Calu3 (cell line): ENCODE results near the gene CTF1. TPM values are rescaled to one million over a fixed set of nuclear protein-coding genes. Genes with fewer than 3 reads are reported as not detected.

Source experiments
- BruUV-seq: library from RNA; stranded (reverse); fragments of 400-500 nt; replicated peaks from 2 replicates; lab custom pipeline; 2021; lab: Mats Ljungman, UMichigan
- CTCF ChIA-PET: fragments of 300-600 bp; sonication (Branson Sonifier 250); formaldehyde crosslinking; loops from one replicate; lab custom pipeline; 2022; ENCODE audit warnings: antibody characterized with exemption; lab: Charles Lee
- DNase-seq: peaks from one replicate; pipeline ENCODE4 v3.0.0; 2022
- H3K27ac Mint-ChIP-seq: one replicate; pipeline ENCODE4 v1.8.0; 2022; ENCODE audit warnings: mixed read lengths; ENCODE audit not compliant: unreplicated experiment
- H3K27me3 Mint-ChIP-seq: one replicate; pipeline ENCODE4 v1.8.0; 2022; ENCODE audit warnings: mixed read lengths; ENCODE audit not compliant: unreplicated experiment
- H3K36me3 Mint-ChIP-seq: one replicate; pipeline ENCODE4 v1.8.0; 2022; ENCODE audit warnings: mild to moderate bottlenecking, moderate library complexity, mixed read lengths; ENCODE audit not compliant: insufficient read depth, unreplicated experiment
- H3K4me1 Mint-ChIP-seq: one replicate; pipeline ENCODE4 v1.8.0; 2022; ENCODE audit warnings: mild to moderate bottlenecking, low read depth, mixed read lengths; ENCODE audit not compliant: unreplicated experiment
- H3K4me3 Mint-ChIP-seq: one replicate; pipeline ENCODE4 v1.8.0; 2022; ENCODE audit warnings: mild to moderate bottlenecking, low read depth, moderate library complexity, mixed read lengths; ENCODE audit not compliant: unreplicated experiment
- H3K9me3 Mint-ChIP-seq: one replicate; pipeline ENCODE4 v1.8.0; 2022; ENCODE audit warnings: low read depth, mixed read lengths; ENCODE audit not compliant: unreplicated experiment
- CTCF ChIP-seq: fragments of 200-600 bp; IDR thresholded peaks from one replicate; pipeline ENCODE4 v1.8.0; 2022; ENCODE audit warnings: antibody characterized with exemption; ENCODE audit not compliant: unreplicated experiment
- intact Hi-C: fragments of 100-400 bp; cut with micrococcal nuclease; formaldehyde crosslinking; loops from one replicate; pipeline ENCODE4 v1.10.0; 2022; ENCODE audit not compliant: unreplicated experiment
- total RNA-seq: library from RNA; stranded (reverse); gene quantifications from 2 replicates; pipeline ENCODE4 v1.2.3, GENCODE V29; 2022

CTF1 gene
- total RNA-seq, 1 experiment from 2014 or later: 1.9 TPM

DNA sequence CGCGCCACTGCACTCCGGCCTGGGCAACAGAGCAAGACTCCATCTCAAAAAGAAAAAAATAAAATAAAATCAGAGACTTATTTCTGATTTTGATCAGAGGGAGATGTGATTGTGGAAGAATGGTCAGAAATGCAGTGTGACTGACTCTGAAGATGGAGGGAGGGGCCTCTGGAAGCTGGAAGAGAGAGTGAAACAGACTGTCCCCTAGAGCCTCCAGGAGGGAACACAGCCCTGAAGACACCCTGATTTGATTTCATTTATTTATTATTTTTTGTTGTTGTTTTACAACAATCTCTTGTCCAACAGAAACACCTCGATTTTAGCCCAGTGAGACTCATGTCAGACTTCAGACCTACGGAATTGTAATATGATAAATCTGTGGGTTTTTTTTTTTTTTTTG is 28.7 kb upstream of the CTF1 start:
- no TSS peak for BruUV-seq
- intact Hi-C loops: no loop called here
- Mint-ChIP-seq H3K4me3 (no peak overlapping the region), H3K27me3 (no peaks in the 10 kb centered on the region), H3K9me3 (no peaks in the 10 kb centered on the region), H3K4me1 (no peaks in the 10 kb centered on the region), H3K36me3 (no peaks in the 10 kb centered on the region), H3K27ac (no peak overlapping the region)
- DNase-seq: no peak
- TF ChIP-seq CTCF: no peak
- CTCF ChIA-PET: interaction anchor here (0.7 to 1.2 kb wide), 3 partner anchors 23 to 72 kb away, joined by 3 read pairs; no protein-coding TSS in a partner anchor

- no peaks in the 10 kb centered on the region for H3K9me3 Mint-ChIP-seq
- DNase-seq: no peak
- no peak overlapping the region for H3K4me3 Mint-ChIP-seq
- no peak overlapping the region for H3K27ac Mint-ChIP-seq
- BruUV-seq: no TSS peak
- peaks cover 4% of the 10 kb centered on the region for H3K4me1 Mint-ChIP-seq
- intact Hi-C loops: no loop called here
- H3K27me3 Mint-ChIP-seq: no peaks in the 10 kb centered on the region
- TF ChIP-seq CTCF: no peak
- CTCF ChIA-PET: no interaction called here
- H3K36me3 Mint-ChIP-seq: peaks cover 20% of the 10 kb centered on the region
Observed at GRCh38 chr16:30870904-30871303, 25.5 kb upstream of the CTF1 start.

- DNase-seq: no peak
- Mint-ChIP-seq H3K27ac (peak overlapping the region; percentile 80), H3K27me3 (no peaks in the 10 kb centered on the region), H3K4me1 (peaks cover 16% of the 10 kb centered on the region), H3K4me3 (peak overlapping the region; percentile 97), H3K36me3 (peaks cover 30% of the 10 kb centered on the region), H3K9me3 (no peaks in the 10 kb centered on the region)
- TF ChIP-seq CTCF: no peak
- CTCF ChIA-PET: interaction anchor here (0.7 to 1.4 kb wide), 3 partner anchors 30 to 157 kb away, joined by 3 to 5 read pairs (median 4); no protein-coding TSS in a partner anchor
- BruUV-seq: no TSS peak
- intact Hi-C loops: no loop called here
Observed at GRCh38 chr16:30874244-30874820, 22.1 kb upstream of the CTF1 start.

GRCh38 chr16:30874821-30875717 is 21.3 kb upstream of the CTF1 start:
- intact Hi-C loops: loop anchor here (5.0 kb wide), 1 partner anchor 88 kb away; the partner anchor contains the start of gene ZNF629
- H3K27ac Mint-ChIP-seq: peak overlapping the region; percentile 80
- H3K36me3 Mint-ChIP-seq: peaks cover 30% of the 10 kb centered on the region
- peak; percentile 94 for DNase-seq
- TSS peak; percentile 43 for BruUV-seq
- CTCF ChIA-PET: interaction anchor here (0.5 to 1.4 kb wide), 6 partner anchors 30 to 781 kb away, joined by 3 to 5 read pairs (median 3); no protein-coding TSS in a partner anchor
- peak overlapping the region; percentile 97 for H3K4me3 Mint-ChIP-seq
- peaks cover 16% of the 10 kb centered on the region for H3K4me1 Mint-ChIP-seq
- no peaks in the 10 kb centered on the region for H3K9me3 Mint-ChIP-seq
- no peak for TF ChIP-seq CTCF
- no peaks in the 10 kb centered on the region for H3K27me3 Mint-ChIP-seq
